Measurements from ENCODE around the gene CDH2. TPM values are rescaled to one million over a fixed set of nuclear protein-coding genes. Genes with fewer than 3 reads are reported as not detected.

The CDH2 gene
- total RNA-seq, 1 experiment from 2014 or later = 36.2 TPM

DNA sequence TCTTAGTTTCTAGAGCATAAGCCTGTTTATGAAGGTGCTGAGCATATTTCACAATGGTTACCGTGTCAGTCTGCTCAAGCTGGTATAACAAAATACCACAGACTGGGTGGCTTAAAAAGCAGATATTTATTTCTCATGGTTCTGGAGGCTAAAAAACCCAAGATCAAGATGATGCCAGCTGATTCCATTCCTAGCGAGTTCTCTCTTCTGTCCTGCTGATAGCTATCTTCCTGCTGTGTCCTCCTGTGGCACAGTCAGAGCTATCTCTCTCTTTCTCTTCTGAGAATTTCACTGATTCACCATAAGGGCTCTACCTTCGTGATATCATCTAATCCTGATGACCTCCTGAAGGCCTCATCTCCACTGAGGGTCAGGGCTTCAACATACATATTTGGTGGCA is 273.0 kb downstream of the CDH2 start:
- H3K56ac ChIP-seq (ENCODE audit: insufficient read length, low read depth, low read length) = no peak overlapping the region
- no CpG with 5 or more reads among the region's 3 CpGs for WGBS (ENCODE audit: extremely low coverage, insufficient read length, low lambda C conversion rate)
- H3K18ac ChIP-seq (ENCODE audit: insufficient read length, low read depth, low read length) = no peak overlapping the region
- Mint-ChIP-seq H3K4me1 (peaks cover 17 to 20% of the 10 kb centered on the region in 2 experiments), H3K36me3 (ENCODE audit: insufficient read depth in 1 of 3, low read depth in 3 of 3) (peaks cover 8 to 42% (median 17%) of the 10 kb centered on the region in 3 experiments; a peak in 6 of 7 replicates), H3K9me3 (peaks cover 33 to 34% of the 10 kb centered on the region in 2 experiments), H3K4me3 (no peak overlapping the region), H3K27ac (no peak overlapping the region), H3K27me3 (ENCODE audit: low read depth) (no peaks in the 10 kb centered on the region)
- no peak overlapping the region for H2BK5ac ChIP-seq (ENCODE audit: insufficient read length, low read length)
- no peak overlapping the region for H3K23ac ChIP-seq (ENCODE audit: insufficient read length, low read depth, low read length)
- no peak overlapping the region for H3K14ac ChIP-seq (ENCODE audit: insufficient read depth, low read length)
- H4K91ac ChIP-seq (ENCODE audit: insufficient read length, low read depth, low read length) = no peak overlapping the region
- TF ChIP-seq, protein P1, sequence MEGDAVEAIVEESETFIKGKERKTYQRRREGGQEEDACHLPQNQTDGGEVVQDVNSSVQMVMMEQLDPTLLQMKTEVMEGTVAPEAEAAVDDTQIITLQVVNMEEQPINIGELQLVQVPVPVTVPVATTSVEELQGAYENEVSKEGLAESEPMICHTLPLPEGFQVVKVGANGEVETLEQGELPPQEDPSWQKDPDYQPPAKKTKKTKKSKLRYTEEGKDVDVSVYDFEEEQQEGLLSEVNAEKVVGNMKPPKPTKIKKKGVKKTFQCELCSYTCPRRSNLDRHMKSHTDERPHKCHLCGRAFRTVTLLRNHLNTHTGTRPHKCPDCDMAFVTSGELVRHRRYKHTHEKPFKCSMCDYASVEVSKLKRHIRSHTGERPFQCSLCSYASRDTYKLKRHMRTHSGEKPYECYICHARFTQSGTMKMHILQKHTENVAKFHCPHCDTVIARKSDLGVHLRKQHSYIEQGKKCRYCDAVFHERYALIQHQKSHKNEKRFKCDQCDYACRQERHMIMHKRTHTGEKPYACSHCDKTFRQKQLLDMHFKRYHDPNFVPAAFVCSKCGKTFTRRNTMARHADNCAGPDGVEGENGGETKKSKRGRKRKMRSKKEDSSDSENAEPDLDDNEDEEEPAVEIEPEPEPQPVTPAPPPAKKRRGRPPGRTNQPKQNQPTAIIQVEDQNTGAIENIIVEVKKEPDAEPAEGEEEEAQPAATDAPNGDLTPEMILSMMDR (conservative IDR thresholded peaks at IDR 0.05) = no peak
- no peak overlapping the region for H2BK20ac ChIP-seq (ENCODE audit: low read depth, low read length, poor library complexity, severe bottlenecking)
- H3K9me3 ChIP-seq (ENCODE audit: control insufficient read depth, low read depth, low read length) = peaks cover 7% of the 10 kb centered on the region
- no peak overlapping the region for H3K4me2 ChIP-seq (ENCODE audit: insufficient read depth, insufficient read length, low read length)
- no peak overlapping the region for H2BK12ac ChIP-seq (ENCODE audit: insufficient read length, low read depth, low read length)
- no peaks in the 10 kb centered on the region for H3K79me1 ChIP-seq (ENCODE audit: insufficient read depth, low read depth, low read length, poor library complexity, severe bottlenecking)
- DNase-seq = no peak
- H2AFZ ChIP-seq (ENCODE audit: low read length) = no peak overlapping the region
- no peak overlapping the region for H4K8ac ChIP-seq (replicated peaks; ENCODE audit: insufficient read length, low read depth, low read length)
- H3K79me2 ChIP-seq (ENCODE audit: insufficient read depth, low read length) = no peaks in the 10 kb centered on the region
- H4K20me1 ChIP-seq (ENCODE audit: control insufficient read depth, insufficient read depth, insufficient read length) = no peaks in the 10 kb centered on the region
- no peak overlapping the region for H2BK120ac ChIP-seq (ENCODE audit: low read depth, low read length, poor library complexity, severe bottlenecking)
- no peak overlapping the region for H3K9ac ChIP-seq (ENCODE audit: extremely low read depth, insufficient read length, low read length)
- no peak overlapping the region for H3K4ac ChIP-seq (ENCODE audit: low read depth, low read length)
- H3K27me3 ChIP-seq (ENCODE audit: insufficient read depth, low read length) = no peaks in the 10 kb centered on the region
- no peak overlapping the region for H4K5ac ChIP-seq (ENCODE audit: insufficient read length, low read depth, low read length)
- H2AK5ac ChIP-seq (ENCODE audit: insufficient read length, low read length) = no peak overlapping the region
- H3K4me1 ChIP-seq (ENCODE audit: insufficient read depth, low read length) = no peaks in the 10 kb centered on the region
- H3T11ph ChIP-seq (ENCODE audit: low read length) = no peak overlapping the region
- no peaks in the 10 kb centered on the region for H3K23me2 ChIP-seq (ENCODE audit: insufficient read length, low read depth, low read length, poor library complexity, severe bottlenecking)
- no peak overlapping the region for H2BK15ac ChIP-seq (ENCODE audit: low read depth, low read length)
- H3K27ac ChIP-seq (ENCODE audit: insufficient read length, low read depth, low read length) = no peak overlapping the region
